OCI-LY3 (cell line): ENCODE results near the gene METTL8.

Experiments used
- H2AFZ ChIP-seq: fragments of 200-600, 300-600 bp; shearing (Covaris generic); 2 replicates; pipeline ENCODE4 v1.6.0; 2014; ENCODE audit warnings: antibody characterized with exemption, low read depth, low read length
- H3K27ac ChIP-seq: fragments of 200-600, 300-600 bp; sonication (generic); 2 replicates; pipeline ENCODE4 v1.5.1; 2014; ENCODE audit warnings: mild to moderate bottlenecking, low read length, moderate library complexity, mixed read lengths
- H3K27me3 ChIP-seq: fragments of 200-600, 300-600 bp; sonication (generic); 2 replicates; pipeline ENCODE4 v1.6.1; 2014; ENCODE audit warnings: low read depth, low read length, mixed read lengths
- H3K36me3 ChIP-seq: fragments of 200-600, 300-600 bp; sonication (generic); replicated peaks from 2 replicates; pipeline ENCODE3; 2014; ENCODE audit warnings: low read depth, low read length, mixed read lengths
- H3K4me1 ChIP-seq: fragments of 300-600, 200-600 bp; sonication (generic); 2 replicates; pipeline ENCODE4 v1.6.1; 2014; ENCODE audit warnings: low read length, mixed read lengths
- H3K4me2 ChIP-seq: fragments of 200-600, 300-600 bp; sonication (generic); 2 replicates; pipeline ENCODE4 v1.6.1; 2014; ENCODE audit warnings: low read length, mixed read lengths
- H3K4me3 ChIP-seq: fragments of 300-600, 200-600 bp; sonication (generic); 2 replicates; pipeline ENCODE4 v1.5.1; 2014; ENCODE audit warnings: antibody characterized with exemption, mild to moderate bottlenecking, low read length, moderate library complexity
- H3K79me2 ChIP-seq: fragments of 300-600, 200-600 bp; shearing (Covaris generic); 2 replicates; pipeline ENCODE4 v1.6.1; 2014; ENCODE audit warnings: mild to moderate bottlenecking, low read length, mixed read lengths
- H3K9ac ChIP-seq: fragments of 300-600, 200-600 bp; shearing (Covaris generic); 2 replicates; pipeline ENCODE4 v1.6.0; 2014; ENCODE audit warnings: mild to moderate bottlenecking, low read length, moderate library complexity
- H3K9me3 ChIP-seq: fragments of 200-600, 300-600 bp; shearing (Covaris generic); 2 replicates; pipeline ENCODE4 v1.6.1; 2014; ENCODE audit warnings: low read length, mixed read lengths; ENCODE audit not compliant: insufficient read depth
- H4K20me1 ChIP-seq: fragments of 200-600, 300-600 bp; sonication (generic); 2 replicates; pipeline ENCODE4 v1.6.1; 2016; ENCODE audit warnings: low read length, mixed read lengths; ENCODE audit not compliant: insufficient read depth
- CTCF ChIP-seq: fragments of 200-600, 300-600 bp; sonication (generic); IDR thresholded peaks from 2 replicates; pipeline ENCODE4 v1.5.1; 2014; ENCODE audit warnings: antibody characterized with exemption, low read length, low read depth
- EZH2phosphoT487 ChIP-seq: fragments of 200-600 bp; shearing (Covaris generic); IDR thresholded peaks from 2 replicates; pipeline ENCODE4 v1.6.1; 2018; ENCODE audit warnings: antibody characterized with exemption, mixed run types, low read depth

METTL8 gene

GRCh38 chr2:171469176-171469575 lies 35.4 kb upstream of the METTL8 start:
- Histone ChIP-seq H3K4me3 (no peak overlapping the region), H3K4me1 (no peaks in the 10 kb centered on the region), H3K27me3 (no peaks in the 10 kb centered on the region), H3K79me2 (no peaks in the 10 kb centered on the region), H3K36me3 (peaks cover 28% of the 10 kb centered on the region), H4K20me1 (no peaks in the 10 kb centered on the region), H3K9me3 (no peaks in the 10 kb centered on the region), H3K9ac (no peak overlapping the region), H3K4me2 (no peak overlapping the region), H3K27ac (no peak overlapping the region), H2AFZ (no peak overlapping the region)
- no peak for TF ChIP-seq CTCF
- no peak for TF ChIP-seq EZH2phosphoT487

- no peak for TF ChIP-seq EZH2phosphoT487
- Histone ChIP-seq H3K36me3 (peaks cover 27% of the 10 kb centered on the region), H3K4me2 (no peak overlapping the region), H4K20me1 (no peaks in the 10 kb centered on the region), H3K4me3 (no peak overlapping the region), H3K79me2 (no peaks in the 10 kb centered on the region), H3K9ac (no peak overlapping the region), H3K4me1 (no peaks in the 10 kb centered on the region), H3K9me3 (no peaks in the 10 kb centered on the region), H3K27me3 (no peaks in the 10 kb centered on the region), H2AFZ (no peak overlapping the region), H3K27ac (no peak overlapping the region)
Observed at GRCh38 chr2:171460537-171460936, 26.7 kb upstream of the METTL8 start.

- TF ChIP-seq CTCF, result no peak
- no peak for TF ChIP-seq EZH2phosphoT487
- no peak overlapping the region for H3K4me3 ChIP-seq
- H3K27me3 ChIP-seq, result no peaks in the 10 kb centered on the region
- H3K4me1 ChIP-seq, result no peaks in the 10 kb centered on the region
- no peaks in the 10 kb centered on the region for H3K9me3 ChIP-seq
- no peaks in the 10 kb centered on the region for H3K79me2 ChIP-seq
- no peak overlapping the region for H2AFZ ChIP-seq
- H3K36me3 ChIP-seq, result peaks cover 31% of the 10 kb centered on the region
- H3K4me2 ChIP-seq, result no peak overlapping the region
- no peak overlapping the region for H3K9ac ChIP-seq
- no peaks in the 10 kb centered on the region for H4K20me1 ChIP-seq
- no peak overlapping the region for H3K27ac ChIP-seq
Observed at GRCh38 chr2:171459498-171459897, 25.7 kb upstream of the METTL8 start.

GRCh38 chr2:171452773-171453172 lies 19.0 kb upstream of the METTL8 start:
- no peak overlapping the region for H3K9ac ChIP-seq
- H3K27me3 ChIP-seq, result no peaks in the 10 kb centered on the region
- TF ChIP-seq CTCF (no peak), EZH2phosphoT487 (no peak)
- H3K79me2 ChIP-seq, result no peaks in the 10 kb centered on the region
- H3K36me3 ChIP-seq, result peaks cover 26% of the 10 kb centered on the region
- H4K20me1 ChIP-seq, result no peaks in the 10 kb centered on the region
- H3K4me1 ChIP-seq, result no peaks in the 10 kb centered on the region
- no peak overlapping the region for H3K4me3 ChIP-seq
- no peak overlapping the region for H3K27ac ChIP-seq
- H2AFZ ChIP-seq, result no peak overlapping the region
- H3K9me3 ChIP-seq, result no peaks in the 10 kb centered on the region
- no peak overlapping the region for H3K4me2 ChIP-seq

- Histone ChIP-seq H3K36me3 (peaks cover 18% of the 10 kb centered on the region), H3K4me1 (no peaks in the 10 kb centered on the region), H3K9me3 (no peaks in the 10 kb centered on the region), H3K27ac (no peak overlapping the region), H3K4me3 (no peak overlapping the region), H3K27me3 (no peaks in the 10 kb centered on the region), H3K9ac (no peak overlapping the region), H3K79me2 (no peaks in the 10 kb centered on the region), H2AFZ (no peak overlapping the region), H4K20me1 (no peaks in the 10 kb centered on the region), H3K4me2 (no peak overlapping the region)
- TF ChIP-seq CTCF, result no peak
- TF ChIP-seq EZH2phosphoT487, result no peak
Observed at GRCh38 chr2:171451074-171451473, 17.3 kb upstream of the METTL8 start.
